Heart left ventricle (tissue), 13 donors: Measurements from ENCODE around the gene RBM20.

Experiments
- CTCF ChIP-seq, 12 donors: fragments of 200-600 bp; sonication (generic) in 4 of 12; IDR thresholded peaks; one replicate each; pipeline versions ENCODE4 v1.5.0 to v1.8.0; 2018 to 2022; ENCODE audit warnings: antibody characterized with exemption in 12 of 12, mild to moderate bottlenecking in 5 of 12
- POLR2A ChIP-seq, 2 donors: fragments of 450-650 bp; IDR thresholded peaks; one replicate each; pipeline ENCODE4 v1.6.1; 2017; ENCODE audit warnings: antibody characterized with exemption in 2 of 2, mild to moderate bottlenecking in 2 of 2, moderate library complexity in 2 of 2
- donor health status: ischemic (EF 13 %, LVEDD 7.1; RV severe dilation, severe dysfunction).
- donor health status: DM: no; HTN: yes; CAD: no.
- donor health status: DM: no; HTN: no; CAD: no.
- donor health status: ischemic (EF 25% LVEDD 6.9; RV normal size, moderate dysfunction).
- donor health status: ischemic (EF 25% LVEDD 5.7; RV mildly dilated, moderate dysfunction).
- donor health status: ischemic (EF 35%, LVEDD 5.7; RV mildly dilated, moderate dysfunction).
- donor health status: nonischemic (EF 11% LVEDD 7.7; RV severe dilation, severe dysfunction).
- donor health status: DM: yes; HTN: yes; CAD: no.
- donor health status: PGD.
- donor health status: ischemic (EF 29% LVEDD 5.4; RV normal size, mild dysfunction).
- donor health status: nonischemic (EF 23%, LVEDD 6.1; RV moderate dilation, normal function).

- TF ChIP-seq CTCF (IDR thresholded peaks at IDR 0.05) (no peak), POLR2A (IDR thresholded peaks at IDR 0.05) (no peak)
Measured at GRCh38 chr10:110659558-110659957, 15.4 kb downstream of the RBM20 start.
